ENCODE measurements around the gene PDIK1L.

Gene PDIK1L

DNA sequence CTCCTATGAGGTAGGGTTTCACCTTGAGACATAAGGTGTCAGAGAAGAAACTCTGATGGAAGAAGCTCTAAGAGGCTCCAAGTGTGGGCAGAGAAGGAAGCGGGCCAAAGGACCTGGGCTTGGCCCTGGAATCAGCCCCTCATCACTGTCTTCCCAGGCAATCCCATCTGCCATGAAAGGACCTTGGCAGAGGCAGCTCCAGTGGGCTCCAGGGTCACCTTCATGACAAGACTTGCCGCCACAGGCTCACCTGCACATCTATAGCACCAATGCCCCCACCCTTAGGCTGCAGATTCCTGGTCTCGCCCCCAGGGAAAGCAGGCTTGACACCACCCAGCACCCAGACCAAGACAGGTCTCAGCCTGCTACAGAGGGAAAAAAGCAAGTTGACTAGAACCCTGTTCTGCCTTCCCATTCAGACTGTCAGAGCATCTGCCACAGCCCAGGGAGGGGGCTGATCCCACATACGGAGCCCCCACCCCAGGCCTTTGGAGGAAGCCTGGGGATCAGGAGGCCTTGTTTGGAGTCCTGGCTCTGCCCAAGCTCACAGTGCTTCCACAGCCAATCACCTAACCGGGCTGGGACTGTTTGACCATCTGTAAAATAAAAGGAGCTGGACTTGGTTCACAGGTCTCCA lies 46.8 kb downstream of the PDIK1L start:
- no peak for DNase-seq

DNA sequence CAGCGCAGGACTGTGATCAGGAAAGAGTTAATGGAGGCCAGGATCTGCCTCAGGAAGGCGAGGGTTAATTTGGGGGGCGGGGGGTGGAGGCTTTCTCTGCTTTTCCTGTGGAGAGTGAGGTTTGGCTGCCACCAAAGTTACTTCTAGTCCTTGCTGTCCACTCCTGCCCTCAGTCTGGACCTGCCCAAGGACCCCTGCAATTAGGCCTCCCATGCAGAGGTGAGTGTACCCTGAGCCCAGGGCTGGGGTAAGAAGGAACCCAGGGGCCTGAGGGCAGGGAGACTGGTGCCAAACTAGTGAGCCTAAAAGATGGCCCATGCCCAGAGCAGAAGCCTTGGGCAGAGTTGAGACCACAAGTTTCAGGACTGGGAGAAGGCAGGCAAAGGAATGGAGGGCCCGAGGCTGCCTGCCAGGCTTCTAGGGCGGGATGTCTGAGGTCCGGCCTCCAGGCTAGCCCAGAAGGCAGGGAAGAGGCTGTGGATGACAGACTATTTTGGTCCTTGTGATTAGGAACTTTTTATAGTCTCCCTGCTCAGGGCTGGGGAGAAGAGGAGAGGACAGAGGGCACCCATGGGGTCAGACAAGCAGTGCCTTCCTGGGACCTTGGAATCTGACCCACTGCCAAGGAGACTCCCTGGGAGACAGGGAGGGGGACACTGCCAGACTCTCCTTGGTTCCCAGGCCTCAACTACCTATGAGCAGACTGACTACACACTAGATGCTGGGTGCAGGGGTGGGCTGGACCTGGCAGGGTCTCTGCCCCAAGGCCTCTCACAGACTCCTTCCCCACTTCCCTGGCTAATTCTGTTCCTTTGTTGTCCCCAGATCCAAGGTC lies 47.5 kb downstream of the PDIK1L start, which contains the start of gene FAM110D:
FAM110D (plus strand) TSS at position 172 of the 835 bp plus-strand sequence. CDS start 2,213 bp downstream, outside the sequence.
- no peak for DNase-seq

DNA sequence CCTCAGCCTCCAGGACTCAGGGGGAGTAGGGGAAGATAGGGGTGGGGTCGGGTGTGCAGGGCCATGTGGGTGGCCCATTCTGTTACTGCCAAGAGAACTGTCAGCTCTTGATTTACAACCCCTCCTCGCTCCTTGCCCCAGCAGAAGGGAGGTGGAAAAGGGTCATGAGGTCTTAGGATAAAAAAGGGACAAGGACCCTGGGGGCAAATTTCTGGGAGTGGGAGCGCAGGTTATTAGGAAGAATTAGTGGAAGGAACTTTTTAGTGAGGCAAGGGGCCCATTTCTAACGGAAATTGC lies 48.1 kb downstream of the PDIK1L start:
- no peak for DNase-seq

DNA sequence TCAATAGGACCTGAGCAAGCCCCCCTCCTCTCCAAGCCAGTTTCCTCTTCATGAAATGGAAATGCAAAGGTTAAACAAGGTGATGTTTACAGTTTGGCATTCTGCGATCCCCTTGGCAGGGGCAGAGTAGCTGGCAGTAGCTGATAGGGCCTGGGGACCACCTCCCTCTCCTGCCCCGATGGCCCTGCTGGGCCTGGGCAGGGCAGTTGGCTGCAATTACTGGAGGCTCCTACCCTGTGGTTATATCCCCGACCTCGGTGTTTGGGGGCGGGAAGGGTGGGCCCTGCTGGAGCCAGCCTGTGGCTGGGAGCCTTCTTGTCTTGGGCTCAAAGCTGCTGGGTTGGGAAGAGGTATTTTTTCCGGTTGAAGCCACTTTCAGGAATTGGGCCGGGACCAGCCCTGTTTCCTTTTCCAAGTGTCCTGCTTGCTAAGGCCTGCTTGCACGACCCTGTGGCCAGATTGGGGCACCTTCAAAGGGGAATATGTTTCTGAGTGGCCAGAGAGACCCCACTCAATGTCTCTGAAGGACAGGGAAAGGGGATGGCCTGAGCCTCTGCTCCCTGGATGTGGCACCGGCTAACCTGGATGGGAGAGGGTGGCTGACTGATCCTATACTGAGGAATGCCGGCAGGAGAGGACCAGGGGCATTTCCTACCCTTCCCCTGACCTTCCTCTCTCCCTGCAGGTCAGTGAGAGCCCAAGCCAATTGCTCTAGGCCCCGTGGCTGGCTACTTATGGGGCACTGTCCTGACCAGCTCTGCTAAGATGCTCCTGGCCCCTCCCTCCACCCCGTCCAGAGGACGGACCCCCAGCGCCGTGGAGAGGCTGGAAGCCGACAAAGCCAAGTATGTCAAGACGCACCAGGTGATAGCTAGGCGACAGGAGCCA lies 49.1 kb downstream of the PDIK1L start:
- no peak for DNase-seq

DNA sequence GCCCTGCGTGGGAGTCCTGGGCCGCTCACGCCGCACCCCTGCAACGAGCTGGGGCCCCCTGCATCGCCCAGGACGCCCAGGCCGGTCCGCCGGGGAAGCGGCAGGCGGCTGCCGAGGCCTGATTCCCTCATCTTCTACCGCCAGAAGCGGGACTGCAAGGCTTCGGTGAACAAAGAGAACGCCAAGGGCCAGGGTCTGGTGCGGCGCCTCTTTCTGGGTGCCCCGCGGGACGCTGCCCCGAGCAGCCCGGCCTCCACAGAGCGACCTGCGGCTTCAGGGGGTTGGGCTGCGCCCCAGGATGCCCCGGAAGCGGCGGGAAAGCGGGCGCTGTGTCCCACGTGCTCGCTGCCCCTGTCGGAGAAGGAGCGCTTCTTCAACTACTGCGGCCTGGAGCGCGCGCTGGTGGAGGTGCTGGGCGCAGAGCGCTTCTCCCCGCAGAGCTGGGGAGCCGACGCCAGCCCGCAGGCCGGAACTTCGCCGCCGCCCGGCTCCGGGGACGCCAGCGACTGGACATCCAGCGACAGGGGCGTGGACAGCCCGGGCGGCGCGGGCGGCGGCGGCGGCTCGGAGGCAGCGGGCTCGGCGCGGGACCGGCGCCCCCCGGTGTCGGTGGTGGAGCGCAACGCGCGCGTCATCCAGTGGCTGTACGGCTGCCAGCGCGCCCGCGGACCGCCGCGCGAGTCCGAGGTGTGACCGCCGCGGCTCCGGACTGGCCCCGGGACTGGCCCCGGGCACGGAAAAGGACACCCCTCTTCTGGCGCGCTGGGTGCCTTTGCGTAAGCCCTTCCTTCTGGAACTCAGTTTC lies 50.0 kb downstream of the PDIK1L start:
- DNase-seq, result no peak

DNA sequence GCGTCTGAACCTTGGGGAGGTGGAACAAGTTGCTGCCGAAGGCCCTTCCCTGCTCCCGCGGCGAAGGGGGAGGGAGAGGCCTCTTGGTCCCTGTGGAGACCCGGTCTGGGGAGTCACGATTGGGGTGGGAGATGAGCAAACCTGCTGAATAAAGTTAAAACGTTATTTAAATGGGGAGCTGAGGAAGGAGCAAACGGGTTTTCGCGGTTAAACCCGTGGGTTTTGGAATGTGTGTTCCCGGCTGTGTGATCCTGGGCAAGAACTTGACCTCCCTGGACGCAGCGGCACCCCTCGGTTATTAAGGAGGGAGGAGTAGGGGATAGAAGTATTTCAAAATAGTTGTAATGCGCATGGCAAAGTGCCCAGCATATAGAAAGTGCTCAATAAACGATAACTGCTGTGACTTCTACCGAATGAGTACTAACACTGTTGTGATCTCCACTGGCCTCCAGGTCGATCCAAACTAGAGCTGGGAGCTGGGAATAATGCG lies 50.6 kb downstream of the PDIK1L start:
- DNase-seq, result no peak

DNA sequence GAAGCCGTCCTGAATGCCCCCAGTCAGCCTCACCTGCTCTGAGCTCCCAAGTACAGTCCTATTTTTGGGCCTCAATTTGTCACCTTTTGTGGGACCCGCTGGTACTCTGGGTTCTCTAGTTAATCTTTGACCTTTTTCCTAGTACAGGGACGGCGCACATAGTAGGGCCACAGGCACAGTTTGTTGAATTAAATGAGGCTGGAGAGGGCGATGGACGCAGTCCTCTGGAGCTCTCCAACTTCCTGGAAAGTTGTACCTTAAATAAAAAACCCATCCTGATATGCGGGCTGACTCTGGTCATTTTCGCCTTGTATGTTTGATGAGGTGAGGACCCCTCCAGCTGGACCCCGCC lies 52.0 kb downstream of the PDIK1L start:
- DNase-seq, result no peak

DNA sequence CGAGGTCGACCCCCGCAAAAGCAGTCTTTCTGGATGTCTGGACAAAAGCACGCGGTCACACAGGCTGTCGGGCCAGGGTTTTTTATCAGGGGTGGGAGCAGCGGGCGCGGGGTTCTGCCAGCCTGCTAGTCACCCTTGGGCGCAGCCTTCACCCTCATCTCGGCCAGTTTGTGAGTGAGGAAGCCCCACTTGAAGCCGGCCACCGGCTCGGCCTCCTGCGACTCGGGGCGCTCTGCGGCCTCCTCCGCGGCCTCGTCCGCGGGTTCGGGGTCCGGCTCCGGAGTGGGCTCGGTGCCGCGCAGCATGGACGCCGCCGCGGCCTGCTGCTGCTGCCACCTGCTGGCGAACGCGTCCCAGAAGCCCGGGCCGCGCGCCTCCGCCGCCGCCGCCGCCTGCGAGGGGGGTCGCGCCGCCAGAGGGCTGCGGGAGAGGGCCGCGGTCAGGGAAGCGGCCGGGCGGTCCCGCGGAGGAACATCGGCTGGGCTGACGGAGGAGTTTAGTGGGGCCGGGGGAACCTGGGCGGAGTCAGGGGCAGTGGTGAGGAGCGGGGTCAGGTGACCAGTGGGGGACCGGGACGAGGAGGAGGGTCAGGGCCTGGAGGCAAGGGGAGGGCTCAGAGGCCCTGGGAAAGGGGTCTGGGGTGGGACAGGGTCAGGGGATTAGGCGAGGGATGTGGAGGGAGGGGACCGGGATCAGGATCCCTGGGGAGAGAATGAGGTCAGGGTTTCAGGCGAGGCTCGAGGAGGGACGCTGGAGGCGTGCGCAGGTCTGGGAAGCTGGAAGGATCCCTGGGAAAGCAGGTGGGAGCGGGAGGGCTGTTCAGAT lies 52.6 kb downstream of the PDIK1L start:
- no peak for DNase-seq

DNA sequence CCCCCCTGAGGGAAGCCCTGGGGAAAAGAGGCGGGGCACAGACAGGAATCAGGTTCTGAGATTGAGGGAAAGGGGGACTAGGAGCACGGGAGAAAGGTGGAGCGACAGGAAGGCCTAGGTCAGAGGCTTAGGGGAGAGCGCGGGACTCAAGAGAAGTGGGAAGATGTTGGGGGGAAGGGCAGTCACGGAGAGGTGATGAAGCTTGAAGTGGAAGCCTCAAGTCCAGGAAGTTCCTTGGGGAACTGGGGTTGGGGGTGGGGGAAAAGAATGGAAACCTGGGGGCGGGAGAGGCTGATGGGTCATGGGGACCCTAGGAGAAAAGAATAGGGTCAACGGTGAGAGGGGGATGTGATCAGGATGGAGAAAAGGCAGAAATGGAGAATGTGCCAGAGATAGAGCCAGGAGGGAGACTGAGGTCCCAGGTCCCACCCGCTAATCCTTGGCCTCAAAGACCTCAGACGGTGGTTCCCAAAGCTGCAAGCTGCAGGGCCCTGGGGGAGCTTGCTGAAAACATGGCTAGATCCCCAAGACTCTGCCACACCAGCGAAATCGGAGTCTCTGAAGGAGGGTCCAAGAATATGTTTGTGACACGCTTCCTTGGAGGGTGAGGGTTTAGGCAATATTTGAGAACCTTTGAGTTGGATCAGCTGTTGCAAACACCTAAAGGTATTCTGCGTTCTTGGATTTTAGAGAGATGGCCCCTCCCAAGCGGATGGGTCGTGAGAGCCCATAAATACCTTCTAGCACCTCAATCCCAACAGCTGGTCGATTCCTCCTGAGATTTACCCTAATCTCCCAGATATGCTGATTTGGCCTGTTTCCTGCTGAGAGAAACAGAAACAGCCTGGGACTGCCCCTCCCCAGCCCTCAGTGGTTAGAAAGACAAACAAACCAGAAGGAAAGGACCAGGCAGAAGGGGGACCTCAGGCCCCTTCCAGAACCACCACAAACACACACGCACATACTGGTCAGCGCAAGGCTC lies 53.5 kb downstream of the PDIK1L start:
- no peak for DNase-seq

DNA sequence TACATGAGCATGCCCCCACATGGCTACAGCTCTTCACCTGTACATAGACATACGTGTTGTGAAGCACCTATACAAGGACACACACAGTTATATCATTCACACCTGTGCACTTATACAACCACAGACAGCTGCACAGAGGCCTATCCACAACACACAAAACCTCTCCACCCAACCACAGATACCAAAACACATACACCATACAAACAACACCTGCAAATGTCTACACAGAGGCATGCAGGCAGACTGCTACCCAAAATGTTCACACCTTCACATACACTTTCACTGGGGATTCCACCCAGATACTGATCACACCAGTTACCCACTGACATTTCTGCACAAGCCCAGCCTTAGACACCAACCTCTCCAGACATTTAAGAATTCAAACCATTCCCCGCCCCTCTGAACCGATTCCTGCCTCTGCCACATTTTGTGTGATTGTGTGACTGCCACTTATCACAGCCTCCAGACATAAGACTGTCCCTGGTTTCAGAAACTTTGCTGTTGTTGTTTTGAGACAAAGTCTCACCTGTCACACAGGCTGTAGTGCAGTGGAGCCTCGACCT lies 55.2 kb downstream of the PDIK1L start:
- no peak for DNase-seq

DNA sequence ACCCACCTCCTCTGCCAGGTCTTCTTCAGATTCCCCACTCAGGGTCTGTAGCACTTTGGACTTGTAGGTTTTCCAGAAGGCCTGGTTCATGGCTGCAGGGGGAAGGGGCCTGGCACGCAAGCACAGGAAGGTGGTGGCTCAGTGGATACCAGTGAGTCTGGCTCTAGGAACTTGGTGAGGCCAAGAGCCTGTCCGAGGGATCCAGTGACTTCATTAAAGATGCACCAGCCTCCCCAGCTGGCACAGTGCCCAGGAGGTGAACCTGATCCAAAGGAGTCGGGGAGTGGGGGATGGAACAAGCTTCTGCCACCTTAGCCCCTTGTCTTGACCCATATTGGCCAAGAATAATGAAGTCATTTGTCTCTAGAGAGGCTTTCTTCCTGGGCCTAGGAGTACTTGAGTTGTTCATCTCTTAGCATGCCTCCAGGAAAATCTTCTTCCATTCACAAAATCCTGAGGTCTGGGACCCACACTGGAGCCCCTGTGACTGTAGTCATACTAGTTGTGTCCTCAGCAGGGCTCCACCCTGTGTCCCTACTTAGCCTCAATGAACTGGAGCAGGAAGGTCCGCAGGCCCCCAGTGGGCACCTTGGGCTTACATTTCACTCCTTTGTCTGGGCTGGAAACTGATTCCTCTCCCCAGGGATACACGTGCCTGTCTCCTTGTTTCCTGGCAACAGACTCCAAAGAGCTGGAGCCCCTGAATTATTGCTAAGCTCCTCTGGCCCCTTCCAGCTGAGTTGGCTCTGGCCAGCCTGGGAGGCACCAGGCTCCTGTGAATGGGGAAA lies 57.0 kb downstream of the PDIK1L start, which contains the start of gene C1orf232:
C1orf232 (minus strand) TSS at position 554 of the 788 bp plus-strand sequence; CDS start at position 90, 464 bp downstream.
- no peak for DNase-seq

DNA sequence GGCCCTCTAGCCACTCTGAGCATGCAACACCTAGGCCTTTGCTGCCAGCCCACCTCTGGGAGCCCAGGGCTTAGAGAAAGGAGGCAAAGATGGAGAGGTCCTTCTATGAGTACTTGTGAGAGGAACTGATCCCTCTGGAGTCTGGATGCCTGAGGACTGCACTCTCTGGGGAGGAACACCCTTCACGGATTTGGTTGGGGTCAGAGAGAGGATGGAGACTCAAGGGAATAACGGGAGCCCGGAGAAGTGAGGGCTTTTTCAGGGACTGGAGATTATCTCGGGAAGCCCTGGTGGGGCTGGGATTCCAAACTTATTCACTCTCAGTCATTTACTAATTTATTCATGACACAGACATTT lies 57.6 kb downstream of the PDIK1L start:
- DNase-seq, result no peak

DNA sequence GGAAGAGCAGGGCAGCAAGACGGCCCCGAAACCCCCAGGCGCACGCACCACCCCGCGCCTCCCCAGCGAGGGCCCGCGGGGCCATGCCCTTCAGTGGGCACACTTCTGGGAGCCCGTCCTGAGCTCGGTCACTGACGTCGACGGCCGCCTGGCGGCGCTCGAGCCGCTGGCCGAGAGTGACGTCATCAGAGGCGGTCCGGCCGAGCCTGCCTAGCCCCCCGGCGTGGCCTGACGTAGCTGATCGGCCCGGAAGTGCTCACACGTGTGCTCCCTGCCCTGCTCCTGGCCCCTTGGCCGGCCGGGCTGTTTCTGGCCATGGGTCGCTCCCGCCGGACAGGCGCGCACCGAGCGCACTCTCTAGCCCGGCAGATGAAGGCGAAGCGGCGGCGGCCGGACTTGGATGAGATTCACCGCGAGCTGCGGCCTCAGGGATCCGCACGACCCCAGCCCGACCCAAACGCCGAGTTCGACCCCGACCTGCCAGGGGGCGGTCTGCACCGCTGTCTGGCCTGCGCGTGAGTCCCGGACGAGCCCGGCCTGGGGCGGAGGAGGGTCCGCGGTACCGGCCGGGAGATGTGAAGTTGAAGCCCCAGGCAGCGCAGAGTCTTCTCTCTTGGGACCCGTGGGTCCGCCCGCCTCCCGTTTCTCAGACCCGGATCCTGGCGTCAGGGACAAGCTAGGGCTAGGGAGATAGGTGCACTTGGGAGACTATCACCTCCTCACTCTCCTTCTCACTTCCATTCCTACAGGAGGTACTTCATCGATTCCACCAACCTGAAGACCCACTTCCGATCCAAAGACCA lies 58.2 kb downstream of the PDIK1L start, which contains the start of gene ZNF593:
ZNF593 (plus strand) TSS at position 240 of the 803 bp plus-strand sequence; CDS start at position 316, 76 bp downstream.
- peak; percentile 73 for DNase-seq

DNA sequence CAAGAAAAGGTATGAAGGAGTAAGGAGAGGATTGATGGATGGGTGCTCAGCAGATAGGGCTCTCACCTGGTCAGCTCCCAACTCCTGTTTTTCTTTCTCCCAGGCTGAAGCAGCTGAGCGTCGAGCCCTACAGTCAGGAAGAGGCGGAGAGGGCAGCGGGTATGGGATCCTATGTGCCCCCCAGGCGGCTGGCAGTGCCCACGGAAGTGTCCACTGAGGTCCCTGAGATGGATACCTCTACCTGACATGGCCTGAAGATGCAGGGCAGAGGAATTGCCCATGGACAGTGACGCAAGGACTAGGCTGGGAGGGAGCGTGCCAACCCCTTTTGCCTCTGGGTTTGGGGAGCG lies 58.8 kb downstream of the PDIK1L start:
- DNase-seq, result no peak

DNA sequence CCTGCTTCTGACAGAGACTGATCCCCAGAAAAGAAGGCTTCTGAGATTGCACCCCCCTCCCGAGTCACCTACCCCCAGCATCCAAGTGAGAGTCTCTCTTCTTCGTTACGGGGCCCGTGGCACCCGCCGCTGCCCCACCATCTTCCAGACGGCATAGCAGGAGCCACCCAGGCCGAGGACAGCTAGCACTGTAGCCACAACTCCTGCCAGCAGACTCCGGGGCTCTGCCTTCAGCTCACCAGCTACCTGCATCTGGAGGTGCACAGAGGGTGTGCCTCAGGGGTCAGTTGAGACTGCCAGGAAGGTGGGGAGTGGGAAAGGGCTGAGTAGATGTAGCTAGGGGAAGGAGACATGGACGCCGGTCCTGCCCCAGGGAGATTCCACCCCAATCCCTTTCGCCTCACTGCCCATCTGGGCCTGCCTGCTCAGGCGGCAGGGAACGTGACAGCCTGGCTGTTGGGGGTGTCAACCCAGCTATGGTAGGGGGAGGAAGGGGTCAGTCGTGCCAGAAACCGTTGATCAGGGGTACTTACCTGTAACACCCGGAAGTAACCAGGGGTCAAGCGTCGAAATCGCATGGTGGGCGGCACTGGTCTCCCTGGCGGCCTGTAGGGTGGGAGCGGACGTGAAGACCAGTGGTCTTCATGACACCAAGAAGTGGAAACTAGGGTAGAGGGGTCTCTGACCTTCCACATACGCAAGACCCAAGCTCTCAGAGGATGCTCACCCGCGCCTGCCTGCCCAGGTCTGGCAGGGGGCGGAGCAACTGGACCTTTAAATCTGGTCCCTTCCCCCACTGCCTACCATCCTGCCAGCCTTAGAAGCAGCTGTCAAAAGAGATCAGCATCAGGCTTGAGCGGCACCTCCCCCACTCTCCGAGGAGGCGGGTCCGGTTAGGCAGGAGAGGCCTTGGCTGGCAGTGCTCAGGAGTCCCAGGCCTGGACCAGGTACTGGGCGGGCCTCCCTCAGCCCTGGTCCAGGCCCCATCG lies 59.8 kb downstream of the PDIK1L start, which contains the start of gene ZNF593OS:
ZNF593OS (minus strand) TSS at position 749 of the 989 bp plus-strand sequence; CDS start at position 578, 171 bp downstream.
- no peak for DNase-seq
